ENCODE results near the gene KLRC4. TPM values are rescaled to one million over a fixed set of nuclear protein-coding genes. Genes with fewer than 3 reads are reported as not detected.

The KLRC4 gene
- 2.1 TPM for total RNA-seq (2021; ENCODE audit: unreplicated experiment)
- polyA plus RNA-seq (2012): 0.37 and 0.91 TPM in 2 replicates
- percentile 78 among the genes with signal in this experiment for Bru-seq, nascent RNA
- BruChase-seq, experiment 1, labeled RNA remaining after a 6-hour chase: percentile 82 among the genes with signal in this experiment
- percentile 94 among the genes with signal in this experiment for BruChase-seq, experiment 2, labeled RNA remaining after a 2-hour chase
- long read RNA-seq: 0 reads

- H3K36me3 ChIP-seq (ENCODE audit: control insufficient read depth in 1 of 2, insufficient read depth in 2 of 2, low read length in 2 of 2): no peaks in the 10 kb centered on the region
- peaks cover 14% of the 10 kb centered on the region in 2 experiments for H3K4me1 ChIP-seq (ENCODE audit: control insufficient read depth in 1 of 2, insufficient read depth in 2 of 2, low read length in 2 of 2)
- H3K9me2 ChIP-seq (ENCODE audit: insufficient read depth): no peaks in the 10 kb centered on the region
- H3K27me3 ChIP-seq (ENCODE audit: insufficient read depth, low read length): no peaks in the 10 kb centered on the region
- BruUV-seq (replicated peaks): no TSS peak
- RAD21 ChIA-PET (ENCODE audit: low non-redundant PET in 1 of 2, low total read pairs in 2 of 2, uncharacterized antibody in 2 of 2, unreplicated experiment in 2 of 2): no interaction called here
- H3K79me2 ChIP-seq (ENCODE audit: insufficient read depth, low read length): no peaks in the 10 kb centered on the region
- ATAC-seq: peak; percentile 82
- H3K9me3 ChIP-seq (ENCODE audit: control insufficient read depth in 1 of 2, insufficient read depth in 1 of 2, low read depth in 1 of 2, low read length in 2 of 2): no peaks in the 10 kb centered on the region
- POLR2A ChIA-PET: no interaction called here
- peak within 1 kb of the TSS; percentile 30 for H3K4me2 ChIP-seq (ENCODE audit: low read length)
- H3K4me3 ChIP-seq (replicated peaks in 1 of 2; ENCODE audit: low read depth in 1 of 2, low read length in 2 of 2): no peak within 1 kb of the TSS
- H4K20me1 ChIP-seq (ENCODE audit: insufficient read depth): no peaks in the 10 kb centered on the region
- CTCF ChIA-PET: no interaction called here
- peak within 1 kb of the TSS; percentile 69 for H2AFZ ChIP-seq (ENCODE audit: low read depth, low read length, poor library complexity, severe bottlenecking)
- H3K9ac ChIP-seq (ENCODE audit: low read length): no peak within 1 kb of the TSS
- intact Hi-C loops (cut with micrococcal nuclease): loop anchor here (10.0 kb wide), 1 partner anchor 45 kb away; the partner anchor contains the start of gene KLRC1
- peak within 1 kb of the TSS; percentile 63 for H3K27ac ChIP-seq (ENCODE audit: low read depth, low read length)
- DNase-seq (ENCODE audit: low read depth, low spot score): peak; percentile 63
- TF ChIP-seq EGR1 (IDR thresholded peaks at IDR 0.05; ENCODE audit: low read depth) (no peak), CBX3 (IDR thresholded peaks at IDR 0.05; ENCODE audit: low read depth) (peak; percentile 87; the same call in 1 of the 2 replicates), ATF3 (IDR thresholded peaks at IDR 0.05) (no peak), ZFX (IDR thresholded peaks at IDR 0.05) (no peak), POLR2AphosphoS5 (IDR thresholded peaks at IDR 0.05; ENCODE audit: low read depth, low read length) (no peak), ELF1 (IDR thresholded peaks at IDR 0.05; ENCODE audit: borderline replicate concordance, low read depth) (no peak; the same call in 1 of the 2 replicates), POLR2A (IDR thresholded peaks at IDR 0.05; ENCODE audit: borderline replicate concordance, extremely low read depth, insufficient read depth, insufficient read length) (no peak), FOSL1 (IDR thresholded peaks at IDR 0.05; ENCODE audit: low read depth) (peak; percentile 13; the same call in 1 of the 2 replicates), CTCF (IDR thresholded peaks at IDR 0.05 in 2 of 3, conservative IDR thresholded peaks at IDR 0.05 in 1 of 3; ENCODE audit: borderline replicate concordance in 1 of 3, insufficient read depth in 1 of 3, low read depth in 2 of 3, low read length in 2 of 3) (no peak), SIN3A (IDR thresholded peaks at IDR 0.05; ENCODE audit: low read depth) (no peak), CEBPB (IDR thresholded peaks at IDR 0.05; ENCODE audit: low read depth) (peak; percentile 49; the same call in 1 of the 2 replicates), REST (IDR thresholded peaks at IDR 0.05; ENCODE audit: low read depth) (no peak), RAD21 (IDR thresholded peaks at IDR 0.05; ENCODE audit: low read depth) (peak; percentile 21; the same call in 1 of the 2 replicates), EZH2phosphoT487 (IDR thresholded peaks at IDR 0.05; ENCODE audit: borderline replicate concordance) (no peak), ZNF274 (IDR thresholded peaks at IDR 0.05; ENCODE audit: low read depth, low read length) (no peak), MAX (IDR thresholded peaks at IDR 0.05) (peak; percentile 39; the same call in 1 of the 2 replicates), TCF7L2 (IDR thresholded peaks at IDR 0.05; ENCODE audit: borderline replicate concordance, extremely low read depth, insufficient read depth, insufficient read length) (peak; percentile 86), EZH2 (IDR thresholded peaks at IDR 0.05) (no peak), JUND (IDR thresholded peaks at IDR 0.05) (peak; percentile 57), SRF (IDR thresholded peaks at IDR 0.05; ENCODE audit: low read depth) (peak; percentile 51; the same call in 1 of the 2 replicates)
Measured at GRCh38 chr12:10409392-10409791, at the start of gene KLRC4. KLRC4 (minus strand) TSS chr12:10409757; CDS start chr12:10409575, 182 bp downstream.

All from HCT116 (cell line).